Measurements from ENCODE around the gene SARNP.
A peak's percentile ranks its signal among the peaks of the same experiment; 100 is the strongest.

SARNP gene

GRCh38 chr12:55715833-55716581 is 101.5 kb downstream of the SARNP start, which contains the start of gene BLOC1S1:
Gene BLOC1S1, plus strand, starts transcription at chr12:55716046. Its CDS starts 6 bp downstream, at chr12:55716052.
- peak within 1 kb of the TSS; percentile 93 for H3K18ac ChIP-seq (ENCODE audit: low read length)
- H2BK15ac ChIP-seq (replicated peaks; ENCODE audit: low read depth) = no peak within 1 kb of the TSS
- no peak within 1 kb of the TSS for H3K23ac ChIP-seq (ENCODE audit: low read length)
- peak within 1 kb of the TSS; percentile 98 for H3K27ac ChIP-seq (ENCODE audit: low read depth, low read length)
- peak within 1 kb of the TSS; percentile 78 for H4K8ac ChIP-seq (ENCODE audit: low read depth, low read length)
- peak within 1 kb of the TSS; percentile 79 for H3K4me3 ChIP-seq (ENCODE audit: low read length)
- H3K9ac ChIP-seq (ENCODE audit: low read length) = peak within 1 kb of the TSS; percentile 91
- no peaks in the 10 kb centered on the region for H3K36me3 ChIP-seq (ENCODE audit: control insufficient read depth, insufficient read depth, low read length)
- DNase-seq = peak; percentile 97
- peak within 1 kb of the TSS; percentile 81 for H4K5ac ChIP-seq (ENCODE audit: low read length)
- no peaks in the 10 kb centered on the region for H3K79me2 ChIP-seq (ENCODE audit: control insufficient read depth, insufficient read depth, low read length)
- WGBS (ENCODE audit: extremely low coverage, insufficient coverage, low lambda C conversion rate) = no CpG with 5 or more reads among the region's 42 CpGs
- H3K56ac ChIP-seq (ENCODE audit: low read length) = peak within 1 kb of the TSS; percentile 93
- no peak within 1 kb of the TSS for H2BK120ac ChIP-seq (ENCODE audit: low read depth, low read length)
- H3K27me3 ChIP-seq (ENCODE audit: insufficient read depth, low read length, poor library complexity) = no peaks in the 10 kb centered on the region
- H2AK5ac ChIP-seq (ENCODE audit: low read length) = no peak within 1 kb of the TSS
- H2BK5ac ChIP-seq (ENCODE audit: low read length) = peak within 1 kb of the TSS; percentile 53
- no peaks in the 10 kb centered on the region for H3K79me1 ChIP-seq (ENCODE audit: low read length)
- peaks cover 17% of the 10 kb centered on the region for H3K4me1 ChIP-seq (ENCODE audit: control insufficient read depth, low read depth, low read length)
- H3K4ac ChIP-seq (ENCODE audit: low read depth, low read length) = no peak within 1 kb of the TSS
- peak within 1 kb of the TSS; percentile 89 for H3K4me2 ChIP-seq (ENCODE audit: low read length)

- no CpG with 5 or more reads among the region's 7 CpGs for WGBS (ENCODE audit: extremely low coverage, insufficient coverage, low lambda C conversion rate)
- peaks cover 17% of the 10 kb centered on the region for H3K4me1 ChIP-seq (ENCODE audit: control insufficient read depth, low read depth, low read length)
- no peak overlapping the region for H2AK5ac ChIP-seq (ENCODE audit: low read length)
- H3K36me3 ChIP-seq (ENCODE audit: control insufficient read depth, insufficient read depth, low read length) = no peaks in the 10 kb centered on the region
- H3K79me1 ChIP-seq (ENCODE audit: low read length) = no peaks in the 10 kb centered on the region
- H3K4ac ChIP-seq (ENCODE audit: low read depth, low read length) = no peak overlapping the region
- peak overlapping the region; percentile 31 for H3K18ac ChIP-seq (ENCODE audit: low read length)
- peak overlapping the region; percentile 61 for H3K9ac ChIP-seq (ENCODE audit: low read length)
- peak overlapping the region; percentile 63 for H3K56ac ChIP-seq (ENCODE audit: low read length)
- no peak overlapping the region for H3K23ac ChIP-seq (ENCODE audit: low read length)
- H3K4me3 ChIP-seq (ENCODE audit: low read length) = peak overlapping the region; percentile 17
- peak overlapping the region; percentile 81 for H4K5ac ChIP-seq (ENCODE audit: low read length)
- H2BK5ac ChIP-seq (ENCODE audit: low read length) = no peak overlapping the region
- H3K27ac ChIP-seq (ENCODE audit: low read depth, low read length) = no peak overlapping the region
- peak overlapping the region; percentile 56 for H3K4me2 ChIP-seq (ENCODE audit: low read length)
- no peak overlapping the region for H2BK120ac ChIP-seq (ENCODE audit: low read depth, low read length)
- H2BK15ac ChIP-seq (replicated peaks; ENCODE audit: low read depth) = no peak overlapping the region
- no peaks in the 10 kb centered on the region for H3K79me2 ChIP-seq (ENCODE audit: control insufficient read depth, insufficient read depth, low read length)
- DNase-seq = peak; percentile 40
- peak overlapping the region; percentile 78 for H4K8ac ChIP-seq (ENCODE audit: low read depth, low read length)
- H3K27me3 ChIP-seq (ENCODE audit: insufficient read depth, low read length, poor library complexity) = no peaks in the 10 kb centered on the region
Measured at GRCh38 chr12:55715169-55715764, 102.3 kb downstream of the SARNP start.

DNA sequence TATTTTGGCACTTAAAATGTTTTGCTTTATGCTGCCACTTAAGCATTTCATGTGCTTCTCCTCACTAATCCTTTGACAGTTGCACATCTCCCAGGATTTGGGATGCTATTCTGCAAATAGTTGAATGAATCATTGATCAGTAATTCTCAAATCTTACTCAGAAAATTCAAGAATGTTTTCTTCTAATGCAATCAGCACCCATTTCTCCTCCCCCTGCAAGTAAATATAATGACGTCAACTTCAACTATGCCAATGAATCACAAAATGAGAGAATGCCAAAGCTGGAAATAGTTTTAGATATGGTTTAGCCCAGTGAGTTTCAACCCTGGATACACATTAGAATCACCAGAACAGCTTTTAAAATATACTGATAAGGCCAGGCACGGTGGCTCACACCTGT is 103.8 kb downstream of the SARNP start:
- H2BK15ac ChIP-seq (replicated peaks; ENCODE audit: low read depth) = no peak overlapping the region
- no peak overlapping the region for H3K9ac ChIP-seq (ENCODE audit: low read length)
- no peak overlapping the region for H3K4ac ChIP-seq (ENCODE audit: low read depth, low read length)
- no peak for DNase-seq
- no peaks in the 10 kb centered on the region for H3K79me2 ChIP-seq (ENCODE audit: control insufficient read depth, insufficient read depth, low read length)
- no peaks in the 10 kb centered on the region for H3K27me3 ChIP-seq (ENCODE audit: insufficient read depth, low read length, poor library complexity)
- no peak overlapping the region for H3K27ac ChIP-seq (ENCODE audit: low read depth, low read length)
- H3K23ac ChIP-seq (ENCODE audit: low read length) = no peak overlapping the region
- H2BK120ac ChIP-seq (ENCODE audit: low read depth, low read length) = no peak overlapping the region
- peaks cover 18% of the 10 kb centered on the region for H3K4me1 ChIP-seq (ENCODE audit: control insufficient read depth, low read depth, low read length)
- H3K18ac ChIP-seq (ENCODE audit: low read length) = no peak overlapping the region
- no peak overlapping the region for H4K5ac ChIP-seq (ENCODE audit: low read length)
- no peak overlapping the region for H4K8ac ChIP-seq (ENCODE audit: low read depth, low read length)
- H3K4me2 ChIP-seq (ENCODE audit: low read length) = no peak overlapping the region
- no peak overlapping the region for H2BK5ac ChIP-seq (ENCODE audit: low read length)
- H3K36me3 ChIP-seq (ENCODE audit: control insufficient read depth, insufficient read depth, low read length) = no peaks in the 10 kb centered on the region
- no peak overlapping the region for H3K56ac ChIP-seq (ENCODE audit: low read length)
- H3K4me3 ChIP-seq (ENCODE audit: low read length) = no peak overlapping the region
- H2AK5ac ChIP-seq (ENCODE audit: low read length) = no peak overlapping the region
- no peaks in the 10 kb centered on the region for H3K79me1 ChIP-seq (ENCODE audit: low read length)
- WGBS (ENCODE audit: extremely low coverage, insufficient coverage, low lambda C conversion rate) = no CpG with 5 or more reads among the region's 2 CpGs

- H3K27me3 ChIP-seq (ENCODE audit: insufficient read depth, low read length, poor library complexity) = no peaks in the 10 kb centered on the region
- H3K4me3 ChIP-seq (ENCODE audit: low read length) = no peak overlapping the region
- H3K36me3 ChIP-seq (ENCODE audit: control insufficient read depth, insufficient read depth, low read length) = no peaks in the 10 kb centered on the region
- H3K79me2 ChIP-seq (ENCODE audit: control insufficient read depth, insufficient read depth, low read length) = no peaks in the 10 kb centered on the region
- H2BK120ac ChIP-seq (ENCODE audit: low read depth, low read length) = no peak overlapping the region
- no peak overlapping the region for H3K23ac ChIP-seq (ENCODE audit: low read length)
- H3K27ac ChIP-seq (ENCODE audit: low read depth, low read length) = no peak overlapping the region
- H3K56ac ChIP-seq (ENCODE audit: low read length) = no peak overlapping the region
- no peak overlapping the region for H3K9ac ChIP-seq (ENCODE audit: low read length)
- no peak overlapping the region for H2BK15ac ChIP-seq (replicated peaks; ENCODE audit: low read depth)
- H3K4ac ChIP-seq (ENCODE audit: low read depth, low read length) = no peak overlapping the region
- no peak overlapping the region for H4K8ac ChIP-seq (ENCODE audit: low read depth, low read length)
- H4K5ac ChIP-seq (ENCODE audit: low read length) = no peak overlapping the region
- no peaks in the 10 kb centered on the region for H3K79me1 ChIP-seq (ENCODE audit: low read length)
- H3K4me2 ChIP-seq (ENCODE audit: low read length) = no peak overlapping the region
- no peak overlapping the region for H2AK5ac ChIP-seq (ENCODE audit: low read length)
- no peak for DNase-seq
- no CpG with 5 or more reads among the region's 1 CpG for WGBS (ENCODE audit: extremely low coverage, insufficient coverage, low lambda C conversion rate)
- no peak overlapping the region for H2BK5ac ChIP-seq (ENCODE audit: low read length)
- H3K18ac ChIP-seq (ENCODE audit: low read length) = no peak overlapping the region
- H3K4me1 ChIP-seq (ENCODE audit: control insufficient read depth, low read depth, low read length) = peaks cover 13% of the 10 kb centered on the region
Measured at GRCh38 chr12:55712700-55713415, 104.7 kb downstream of the SARNP start.

GRCh38 chr12:55711786-55712553 is 105.6 kb downstream of the SARNP start:
- no peak overlapping the region for H3K56ac ChIP-seq (ENCODE audit: low read length)
- no peak overlapping the region for H3K4me2 ChIP-seq (ENCODE audit: low read length)
- H2BK5ac ChIP-seq (ENCODE audit: low read length) = no peak overlapping the region
- no peak overlapping the region for H2BK15ac ChIP-seq (replicated peaks; ENCODE audit: low read depth)
- H3K4me3 ChIP-seq (ENCODE audit: low read length) = no peak overlapping the region
- no peak for DNase-seq
- no peaks in the 10 kb centered on the region for H3K79me1 ChIP-seq (ENCODE audit: low read length)
- no peak overlapping the region for H2AK5ac ChIP-seq (ENCODE audit: low read length)
- no peak overlapping the region for H3K4ac ChIP-seq (ENCODE audit: low read depth, low read length)
- H3K18ac ChIP-seq (ENCODE audit: low read length) = no peak overlapping the region
- H3K23ac ChIP-seq (ENCODE audit: low read length) = no peak overlapping the region
- H2BK120ac ChIP-seq (ENCODE audit: low read depth, low read length) = no peak overlapping the region
- H3K4me1 ChIP-seq (ENCODE audit: control insufficient read depth, low read depth, low read length) = peaks cover 6% of the 10 kb centered on the region
- WGBS (ENCODE audit: extremely low coverage, insufficient coverage, low lambda C conversion rate) = no CpG with 5 or more reads among the region's 4 CpGs
- no peak overlapping the region for H3K27ac ChIP-seq (ENCODE audit: low read depth, low read length)
- no peaks in the 10 kb centered on the region for H3K36me3 ChIP-seq (ENCODE audit: control insufficient read depth, insufficient read depth, low read length)
- no peaks in the 10 kb centered on the region for H3K27me3 ChIP-seq (ENCODE audit: insufficient read depth, low read length, poor library complexity)
- H3K9ac ChIP-seq (ENCODE audit: low read length) = no peak overlapping the region
- no peak overlapping the region for H4K5ac ChIP-seq (ENCODE audit: low read length)
- no peak overlapping the region for H4K8ac ChIP-seq (ENCODE audit: low read depth, low read length)
- no peaks in the 10 kb centered on the region for H3K79me2 ChIP-seq (ENCODE audit: control insufficient read depth, insufficient read depth, low read length)

Measured in mesendoderm (in vitro differentiated cells).